ENCODE measurements around the gene GLI2.

- TF ChIP-seq, protein P1, sequence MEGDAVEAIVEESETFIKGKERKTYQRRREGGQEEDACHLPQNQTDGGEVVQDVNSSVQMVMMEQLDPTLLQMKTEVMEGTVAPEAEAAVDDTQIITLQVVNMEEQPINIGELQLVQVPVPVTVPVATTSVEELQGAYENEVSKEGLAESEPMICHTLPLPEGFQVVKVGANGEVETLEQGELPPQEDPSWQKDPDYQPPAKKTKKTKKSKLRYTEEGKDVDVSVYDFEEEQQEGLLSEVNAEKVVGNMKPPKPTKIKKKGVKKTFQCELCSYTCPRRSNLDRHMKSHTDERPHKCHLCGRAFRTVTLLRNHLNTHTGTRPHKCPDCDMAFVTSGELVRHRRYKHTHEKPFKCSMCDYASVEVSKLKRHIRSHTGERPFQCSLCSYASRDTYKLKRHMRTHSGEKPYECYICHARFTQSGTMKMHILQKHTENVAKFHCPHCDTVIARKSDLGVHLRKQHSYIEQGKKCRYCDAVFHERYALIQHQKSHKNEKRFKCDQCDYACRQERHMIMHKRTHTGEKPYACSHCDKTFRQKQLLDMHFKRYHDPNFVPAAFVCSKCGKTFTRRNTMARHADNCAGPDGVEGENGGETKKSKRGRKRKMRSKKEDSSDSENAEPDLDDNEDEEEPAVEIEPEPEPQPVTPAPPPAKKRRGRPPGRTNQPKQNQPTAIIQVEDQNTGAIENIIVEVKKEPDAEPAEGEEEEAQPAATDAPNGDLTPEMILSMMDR (IDR thresholded peaks at IDR 0.05) = no peak
- TF ChIP-seq POLR2A (IDR thresholded peaks at IDR 0.05) (no peak), EP300 (IDR thresholded peaks at IDR 0.05) (no peak)
Measured at GRCh38 chr2:120744817-120745216, 9.1 kb downstream of the GLI2 start.

Measured in ovary (tissue), 3 donors.